ENCODE data around the gene DCP2.
A peak's percentile ranks its signal among the peaks of the same experiment; 100 is the strongest.

Gene DCP2

DNA sequence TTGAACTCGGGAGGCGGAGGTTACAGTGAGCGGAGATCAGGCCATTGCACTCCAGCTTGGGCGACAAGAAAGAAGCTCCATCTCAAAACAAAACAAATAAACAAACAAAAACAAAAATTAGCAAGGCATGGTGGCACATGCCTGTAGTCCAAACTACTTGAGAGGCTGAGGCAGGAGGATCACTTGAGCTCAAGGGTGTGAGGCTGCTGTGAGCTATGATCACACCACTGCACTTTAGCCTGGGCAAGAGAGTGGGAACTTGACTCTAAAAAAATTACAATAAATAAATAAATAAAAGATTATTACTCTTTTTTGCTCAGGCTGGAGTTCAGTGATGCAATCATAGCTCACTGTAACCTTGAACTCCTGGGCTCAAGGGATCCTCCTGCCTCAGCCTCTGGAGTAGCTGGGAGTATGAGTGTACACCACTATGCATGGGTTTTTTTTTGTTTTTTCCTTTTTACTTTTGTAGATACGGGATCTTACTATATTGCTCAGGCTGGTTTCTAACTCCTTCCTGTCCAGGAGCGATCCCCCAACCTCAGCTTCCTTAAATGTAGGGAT lies 9.0 kb upstream of the DCP2 start:
- no peak for DNase-seq (ENCODE audit: low read depth)

- DNase-seq (ENCODE audit: low read depth) = peak; percentile 76
These were observed 8.0 kb upstream of the DCP2 start for GRCh38 chr5:112968411-112969106.

DNA sequence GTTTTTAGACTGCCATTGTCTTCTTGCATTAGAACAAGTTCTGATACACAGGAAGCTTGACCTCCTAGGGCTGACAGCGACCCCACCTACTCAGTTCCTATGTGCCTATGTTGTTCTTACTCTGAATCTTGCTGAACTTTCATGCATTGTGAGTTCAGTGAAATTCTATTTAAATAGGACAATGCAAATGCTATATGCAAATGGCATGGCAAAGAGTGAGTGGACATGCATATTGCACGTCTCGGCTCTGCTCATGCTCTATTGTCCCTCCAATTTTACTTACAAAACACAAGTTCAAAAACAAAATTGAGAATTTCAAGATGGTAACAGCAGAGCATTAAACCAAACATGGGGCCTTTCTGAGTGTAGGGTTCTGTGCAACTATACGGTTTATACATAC lies 5.3 kb upstream of the DCP2 start:
- DNase-seq (ENCODE audit: low read depth) = no peak

DNA sequence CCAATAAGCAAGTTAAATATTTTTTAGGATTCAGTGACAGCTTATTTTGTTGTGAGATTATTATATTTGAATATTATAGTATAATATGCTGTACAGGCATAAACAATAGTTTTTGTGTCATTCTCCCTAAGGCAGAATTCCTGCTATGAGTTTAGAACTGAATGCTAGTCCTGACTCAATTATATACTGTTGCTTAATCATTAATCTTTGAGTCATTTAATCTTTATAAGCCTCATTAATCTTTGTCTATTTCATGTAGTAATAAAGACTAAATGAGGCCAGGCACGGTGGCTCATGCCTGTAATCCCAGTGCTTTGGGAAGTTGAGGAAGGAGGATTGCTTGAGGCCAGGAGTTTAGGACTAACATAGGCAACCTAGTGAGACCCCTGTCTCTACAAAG lies 3.6 kb upstream of the DCP2 start:
- DNase-seq (ENCODE audit: low read depth) = no peak

DNA sequence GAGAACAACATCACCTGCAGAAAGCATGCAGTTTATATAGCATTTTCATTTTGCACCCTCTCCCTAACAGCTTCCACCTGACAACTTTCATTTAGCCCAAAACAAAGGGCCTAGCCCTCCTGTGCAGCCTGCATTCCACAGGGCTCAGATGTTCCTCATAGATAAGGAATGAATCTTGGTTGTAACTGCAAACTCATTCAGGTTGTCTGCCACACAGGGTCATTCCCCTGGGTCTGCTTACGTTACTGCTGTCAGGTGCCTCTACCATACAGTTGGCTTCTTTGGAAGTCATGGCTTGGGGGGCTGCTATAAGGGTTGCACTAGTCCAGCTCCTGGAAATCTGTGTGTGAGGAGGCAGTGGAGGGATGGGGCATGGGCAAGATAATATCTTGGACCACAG lies 2.7 kb upstream of the DCP2 start:
- DNase-seq (ENCODE audit: low read depth) = no peak

GRCh38 chr5:112974901-112975300 lies 1.7 kb upstream of the DCP2 start:
- DNase-seq (ENCODE audit: low read depth) = peak; percentile 75

GRCh38 chr5:112975721-112976431 lies 722 bp upstream of the DCP2 start:
- no peak for DNase-seq (ENCODE audit: low read depth)

DNA sequence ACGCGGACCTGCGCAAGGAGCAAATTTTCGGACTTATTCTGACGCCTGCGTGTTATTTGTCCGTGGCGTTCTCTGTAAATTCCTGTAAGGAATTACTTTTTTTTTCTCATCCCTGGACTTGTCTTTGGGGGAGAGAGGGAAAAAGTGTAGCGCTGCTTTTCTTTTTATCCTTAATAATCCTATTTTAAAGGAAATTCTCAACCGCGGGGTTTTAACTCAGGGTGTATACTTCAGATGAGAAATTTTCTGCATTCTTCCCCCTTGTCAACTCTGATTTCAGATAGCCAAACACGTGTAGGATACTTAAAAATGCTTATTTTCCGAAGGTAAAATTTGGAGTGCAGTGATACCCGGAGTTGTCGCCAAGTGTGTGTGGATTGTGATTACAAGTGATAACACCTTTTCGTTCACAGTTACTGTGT lies 853 bp downstream of the DCP2 start:
- peak; percentile 19 for DNase-seq (ENCODE audit: low read depth)

- no peak for DNase-seq (ENCODE audit: low read depth)
These were observed 2.2 kb downstream of the DCP2 start for GRCh38 chr5:112978836-112979235.

- no peak for DNase-seq (ENCODE audit: low read depth)
These were observed 3.1 kb downstream of the DCP2 start for GRCh38 chr5:112979723-112980122.

GRCh38 chr5:112983363-112983762 lies 6.8 kb downstream of the DCP2 start:
- DNase-seq (ENCODE audit: low read depth) = no peak

DNA sequence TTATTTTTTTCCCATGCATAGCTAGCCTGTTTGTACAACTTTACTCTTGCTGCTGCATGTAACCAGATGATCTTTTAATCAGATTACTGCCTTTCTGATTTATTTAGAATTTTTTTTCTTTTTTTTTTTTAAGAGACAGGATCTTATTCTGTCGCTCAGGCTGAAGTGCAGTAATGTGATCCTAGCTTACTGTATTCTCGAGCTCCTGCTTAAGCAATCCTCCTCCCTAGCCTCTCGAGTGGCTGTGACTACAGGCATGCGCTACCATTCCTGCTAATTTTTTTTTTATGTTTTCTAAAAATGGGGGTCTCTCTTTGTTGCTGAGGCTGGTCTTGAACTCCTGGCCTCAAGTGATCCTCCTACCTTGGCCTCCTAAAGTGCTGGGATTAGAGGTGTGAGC lies 9.6 kb downstream of the DCP2 start:
- DNase-seq (ENCODE audit: low read depth) = no peak

GRCh38 chr5:112995764-112996618 lies 19.4 kb downstream of the DCP2 start:
- DNase-seq (ENCODE audit: low read depth) = peak; percentile 57

DNA sequence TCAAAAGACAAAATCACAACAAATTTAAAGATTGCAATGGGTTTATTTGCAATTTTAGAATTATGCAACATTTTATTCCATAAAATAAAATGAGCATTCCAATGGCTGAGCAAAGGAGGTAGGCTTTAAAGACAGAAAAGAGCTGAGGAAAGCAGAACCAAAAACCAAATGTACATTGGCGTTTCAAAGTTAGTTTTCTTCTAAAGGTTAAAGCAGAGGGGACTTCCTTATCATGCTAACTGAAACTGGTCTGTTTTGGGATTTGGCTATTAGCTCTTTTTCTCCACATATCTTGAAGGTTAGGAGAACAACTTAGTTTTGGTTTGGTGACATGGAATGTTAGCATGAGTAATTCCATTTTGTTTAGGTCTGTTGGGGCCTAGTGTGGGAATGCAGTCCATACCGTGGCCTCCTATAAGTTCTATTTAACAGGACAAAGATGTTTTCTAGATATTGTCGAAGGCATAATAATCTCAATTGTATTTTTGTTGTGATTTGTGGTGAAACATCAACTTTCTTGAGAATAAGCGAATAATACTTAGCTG lies 20.3 kb downstream of the DCP2 start:
- DNase-seq (ENCODE audit: low read depth) = no peak

DNA sequence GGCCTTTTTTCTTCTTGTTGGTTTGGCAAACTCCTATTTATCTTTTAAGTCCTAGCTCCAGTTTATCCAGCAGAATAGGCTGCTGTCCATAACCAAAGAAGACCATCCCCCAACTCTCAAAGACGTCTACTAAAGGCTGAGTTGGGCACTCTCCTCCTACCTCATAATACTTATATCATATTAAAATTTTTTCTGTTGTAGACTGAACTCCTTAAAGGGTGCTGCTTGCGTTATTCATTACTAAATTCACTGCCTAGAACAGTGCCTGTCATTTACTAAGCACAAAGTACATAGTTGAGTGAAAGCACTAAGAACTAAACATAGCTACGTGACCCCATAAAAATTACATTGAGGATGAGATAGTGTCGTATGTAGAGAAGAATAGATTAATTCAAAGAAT lies 21.7 kb downstream of the DCP2 start:
- no peak for DNase-seq (ENCODE audit: low read depth)

GRCh38 chr5:113000466-113000865 lies 23.9 kb downstream of the DCP2 start:
- no peak for DNase-seq (ENCODE audit: low read depth)

DNA sequence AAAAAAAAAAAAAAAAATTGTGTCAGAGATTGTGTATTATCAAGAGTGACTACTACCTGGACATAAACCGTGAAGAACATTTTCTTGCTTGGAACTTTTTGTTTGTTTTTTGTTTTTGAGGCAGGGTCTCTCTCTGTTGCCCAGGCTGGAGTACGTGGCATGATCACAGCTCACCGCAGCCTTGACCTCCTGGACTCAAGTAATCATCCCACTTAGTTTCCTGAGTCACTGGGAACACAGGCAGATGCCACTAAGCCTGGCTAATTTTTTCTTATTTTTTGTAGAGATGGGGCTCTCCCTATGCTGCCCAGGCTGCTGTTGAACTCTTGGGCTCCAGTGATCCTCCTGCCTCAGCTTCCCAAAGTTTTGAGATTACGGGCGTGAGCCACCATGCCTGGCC lies 25.8 kb downstream of the DCP2 start:
- DNase-seq (ENCODE audit: low read depth) = no peak

DNA sequence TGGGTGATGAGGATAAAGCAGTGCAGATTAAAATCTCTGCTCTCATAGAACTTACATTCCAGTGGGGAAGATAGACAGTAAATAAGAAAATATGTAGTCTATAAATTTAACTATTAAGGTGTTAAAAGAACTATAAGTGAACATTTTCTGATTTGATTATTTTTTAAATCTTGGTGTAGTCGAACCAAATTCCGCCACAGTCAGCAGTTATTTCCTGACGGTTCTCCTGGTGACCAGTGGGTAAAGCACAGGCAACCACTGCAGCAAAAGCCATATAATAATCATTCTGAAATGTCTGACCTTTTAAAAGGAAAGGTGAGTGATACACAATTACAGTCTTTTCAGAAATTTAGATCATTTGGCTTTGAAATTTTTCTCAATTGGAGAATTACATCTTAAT lies 27.2 kb downstream of the DCP2 start:
- no peak for DNase-seq (ENCODE audit: low read depth)

DNA sequence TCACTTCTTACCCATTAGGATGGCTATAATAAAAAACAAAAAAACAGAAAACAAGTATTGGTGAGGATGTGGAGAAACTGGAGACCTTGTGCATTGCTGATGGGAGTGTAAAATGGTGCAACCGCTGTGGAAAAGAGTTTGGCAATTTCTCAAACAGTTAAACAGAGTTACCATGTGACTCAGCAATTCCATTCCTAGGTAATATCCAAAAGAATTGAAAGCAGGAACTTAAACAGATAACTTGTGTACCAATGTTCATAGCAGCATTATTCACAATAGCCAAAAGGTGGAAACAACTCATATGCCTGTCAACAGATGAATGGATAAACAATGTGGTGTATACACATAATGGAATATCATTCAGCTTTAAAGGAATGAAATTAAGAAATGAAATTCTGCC lies 28.9 kb downstream of the DCP2 start:
- peak; percentile 80 for DNase-seq (ENCODE audit: low read depth)

DNA sequence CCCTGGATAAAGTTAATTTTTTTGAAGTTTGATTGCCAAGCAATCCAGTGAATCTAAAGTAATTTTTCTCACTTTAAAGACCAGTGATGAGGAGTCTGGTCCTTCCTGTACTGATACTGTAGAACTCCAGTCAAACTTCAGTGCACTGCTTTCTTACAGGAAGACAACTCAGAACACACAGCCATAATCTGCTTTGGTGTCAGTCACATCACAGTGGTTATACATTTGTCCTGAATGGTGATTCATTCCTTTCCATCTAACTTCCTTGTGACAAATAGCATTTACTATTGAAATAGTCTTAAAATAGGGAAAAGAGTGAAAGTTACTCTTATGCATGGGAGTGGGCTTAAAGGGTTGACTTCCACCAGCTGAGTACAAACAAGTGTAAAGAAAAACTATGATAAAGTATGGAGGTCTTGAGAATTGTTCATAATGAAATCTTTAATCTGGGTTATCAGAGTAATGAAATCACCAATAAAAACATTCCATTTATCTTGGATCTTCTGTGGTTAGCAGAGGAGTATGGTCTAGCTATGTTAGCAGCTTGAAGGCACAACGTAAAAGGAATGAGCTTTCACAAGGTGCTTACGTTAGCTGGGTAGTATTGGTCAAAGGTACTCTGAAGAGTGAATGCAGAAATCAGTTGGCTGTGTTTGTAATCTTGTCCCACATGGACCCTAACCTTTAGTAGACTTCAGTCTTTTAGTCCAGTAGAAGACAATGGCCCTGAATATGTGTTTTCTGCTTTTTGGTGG lies 41.5 kb downstream of the DCP2 start:
- DNase-seq (ENCODE audit: low read depth) = peak; percentile 65

DNA sequence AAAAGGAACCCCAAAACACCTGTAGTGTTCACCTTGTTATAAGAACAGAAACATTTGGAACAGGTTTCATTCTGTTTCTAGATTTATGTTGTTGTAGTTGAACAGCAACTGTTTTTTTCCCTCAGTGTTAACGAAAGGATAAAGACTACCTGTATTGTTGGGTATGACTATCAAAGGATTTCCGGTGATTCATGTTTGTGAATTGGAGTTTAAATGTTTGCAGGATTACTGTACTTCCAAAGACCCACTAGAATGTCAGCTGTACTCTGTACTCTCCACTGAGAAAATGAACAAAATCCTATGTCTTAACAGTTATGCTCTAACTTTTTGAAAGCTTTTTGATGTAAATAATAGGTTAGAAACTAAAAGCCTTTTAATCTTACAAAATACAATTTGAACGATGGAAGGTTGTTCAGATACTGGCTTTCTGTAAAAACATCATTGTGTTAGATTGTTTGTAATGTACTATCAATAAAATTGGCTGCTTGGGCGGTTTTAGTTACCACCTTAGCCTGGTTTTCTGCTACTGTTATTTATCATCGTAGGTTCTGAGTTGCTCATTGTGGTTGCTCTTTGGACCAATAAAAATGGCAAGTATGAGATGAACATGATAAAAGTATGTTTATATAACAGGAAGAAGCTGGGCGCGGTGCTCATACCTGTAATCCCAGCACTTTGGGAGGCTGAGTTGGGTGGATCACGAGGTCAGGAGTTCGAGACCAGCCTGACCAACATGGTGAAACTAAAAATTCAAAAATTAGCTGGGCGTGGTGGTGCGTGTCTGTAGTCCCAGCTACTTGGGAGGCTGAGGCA lies 44.1 kb downstream of the DCP2 start:
- peak; percentile 84 for DNase-seq (ENCODE audit: low read depth)

Measured in amniotic epithelial cell (primary cell).